ENCODE results near the gene BBX. TPM values are rescaled to one million over a fixed set of nuclear protein-coding genes. Genes with fewer than 3 reads are reported as not detected.

The BBX gene
- total RNA-seq, 1 donor from 2014 or later: 53.5 TPM

- no peak for DNase-seq (ENCODE audit: low read depth, low spot score)
Observed at GRCh38 chr3:107650788-107651187, 128.0 kb downstream of the BBX start.

GRCh38 chr3:107651782-107652181, 129.0 kb downstream of the BBX start:
- no peak for DNase-seq (ENCODE audit: low read depth, low spot score)

DNA sequence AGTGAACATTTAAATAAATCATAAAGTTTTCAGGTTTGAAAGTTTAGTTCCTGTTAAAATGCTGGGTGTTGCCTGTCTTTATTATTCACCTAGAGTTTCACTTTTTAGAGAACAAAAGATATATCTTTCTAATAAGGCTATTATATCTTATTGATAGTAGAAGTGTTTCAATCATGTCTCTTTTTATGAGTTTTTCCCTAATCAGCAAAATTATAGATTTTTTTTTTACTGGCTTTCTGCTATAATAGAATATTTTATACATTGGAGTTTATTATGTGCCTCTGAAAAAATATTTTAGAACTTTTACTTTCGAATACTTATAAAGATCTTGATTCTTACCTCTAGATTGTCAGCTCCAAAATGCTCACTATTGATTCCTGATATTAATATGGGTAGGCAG, 131.5 kb downstream of the BBX start:
- DNase-seq (ENCODE audit: low read depth, low spot score): no peak

DNA sequence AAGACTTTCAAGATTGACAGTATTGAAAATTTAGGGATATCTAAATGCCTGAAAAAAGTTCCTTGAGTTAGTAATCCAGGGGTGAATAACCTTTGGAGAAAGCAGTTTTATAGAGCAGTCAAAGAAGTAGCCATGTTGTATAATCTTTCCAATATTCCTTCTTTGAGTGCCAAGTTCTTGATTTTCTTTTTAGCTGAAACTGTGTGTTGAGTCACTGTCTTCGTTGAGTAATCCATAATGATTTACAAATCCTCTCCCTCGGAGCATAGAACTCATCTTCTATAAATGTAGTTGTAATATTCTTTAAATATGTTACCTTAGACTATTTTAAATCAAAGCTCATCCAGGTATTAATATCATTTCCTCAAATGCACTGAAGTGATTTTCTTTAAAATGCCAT, 135.2 kb downstream of the BBX start:
- DNase-seq (ENCODE audit: low read depth, low spot score): no peak

GRCh38 chr3:107660306-107660976, 137.7 kb downstream of the BBX start:
- peak; percentile 11 for DNase-seq (ENCODE audit: low read depth, low spot score)

DNA sequence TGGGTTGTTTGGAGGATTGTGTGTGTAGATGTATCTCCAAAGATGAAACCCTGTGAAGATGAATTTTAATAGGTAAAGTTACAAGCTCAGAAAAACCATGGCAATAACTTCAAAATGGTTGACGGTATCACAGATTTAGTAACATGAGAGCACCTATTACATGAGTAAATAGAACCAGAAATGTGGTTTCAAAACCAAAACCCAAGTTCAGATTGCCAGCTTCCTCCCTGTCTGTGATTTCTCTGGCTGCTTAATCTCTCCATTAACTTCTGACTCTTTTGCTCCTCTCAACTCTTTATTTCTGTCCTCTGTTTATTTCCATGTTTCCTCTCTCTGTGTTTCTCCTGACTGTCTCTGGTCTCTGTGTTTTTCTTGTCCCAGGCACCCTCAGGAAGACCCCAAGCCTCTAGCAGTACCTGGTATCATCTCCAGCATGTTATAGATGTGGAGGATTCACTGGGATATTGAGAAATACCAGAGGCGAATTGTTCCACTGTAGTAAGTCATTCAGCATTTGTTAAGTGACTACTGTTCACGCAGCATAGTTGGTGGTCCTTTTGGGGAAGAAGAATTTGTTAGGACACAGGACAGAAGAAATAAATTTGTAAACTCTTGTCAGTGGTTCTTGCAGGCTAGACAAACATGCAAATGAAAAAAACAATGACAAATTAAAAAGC, 138.8 kb downstream of the BBX start:
- no peak for DNase-seq (ENCODE audit: low read depth, low spot score)

DNA sequence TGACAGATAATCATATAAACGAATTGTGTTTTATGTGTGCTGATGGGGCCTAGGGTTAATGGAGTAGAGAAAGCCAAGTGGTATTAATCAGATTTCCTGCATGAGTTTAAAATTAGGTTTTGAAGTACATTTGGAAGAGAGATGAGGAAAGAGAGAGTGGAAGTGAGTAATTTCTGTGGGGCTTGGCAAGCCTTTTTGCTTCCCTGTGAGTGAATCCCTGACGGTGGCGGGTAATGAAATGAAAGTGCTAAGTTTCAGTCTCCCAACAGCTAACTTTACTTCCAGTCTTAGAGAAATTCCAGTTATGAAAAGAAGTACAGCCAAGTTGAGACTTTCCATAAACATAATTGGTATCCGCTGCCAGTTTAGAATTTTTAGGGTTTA, 139.4 kb downstream of the BBX start:
- peak; percentile 36 for DNase-seq (ENCODE audit: low read depth, low spot score)

DNA sequence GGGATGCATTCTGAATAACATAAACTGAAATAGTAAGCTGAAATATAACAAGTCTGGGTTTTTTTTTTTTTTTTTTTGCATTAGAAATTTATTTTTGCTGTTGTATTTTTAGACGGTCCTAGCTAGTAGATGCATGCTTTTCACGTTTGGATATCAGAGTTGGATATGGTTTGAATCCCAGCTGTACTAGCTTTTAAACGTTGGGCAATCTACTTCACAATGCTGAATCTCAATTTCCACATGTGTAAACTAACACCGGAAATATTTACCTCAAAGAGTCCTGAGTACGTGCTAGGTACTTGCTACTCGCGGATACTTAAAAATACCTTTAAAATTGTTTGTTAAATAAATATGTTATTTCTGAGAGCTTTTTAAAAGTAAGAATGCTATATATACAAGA, 139.8 kb downstream of the BBX start:
- no peak for DNase-seq (ENCODE audit: low read depth, low spot score)

GRCh38 chr3:107663266-107663665, 140.5 kb downstream of the BBX start:
- no peak for DNase-seq (ENCODE audit: low read depth, low spot score)

DNA sequence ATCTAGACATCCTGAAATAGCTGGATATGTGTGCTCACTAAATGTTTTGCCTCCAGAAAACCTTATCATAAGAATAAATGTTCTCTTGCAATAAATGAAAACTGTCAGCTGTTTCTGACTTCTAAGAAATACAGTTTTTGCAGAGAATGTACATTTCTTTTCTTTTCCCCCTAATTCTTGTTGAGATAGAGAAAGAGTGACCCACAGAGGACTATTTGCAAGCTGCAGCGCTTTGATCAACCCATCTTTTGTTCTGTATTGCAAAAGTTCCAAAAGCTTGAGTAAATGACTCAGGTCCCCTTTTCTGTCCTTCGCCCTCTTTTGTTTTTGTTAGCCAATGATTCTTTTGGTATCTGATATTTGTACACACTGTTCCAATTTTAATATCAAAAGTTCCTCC, 141.9 kb downstream of the BBX start:
- no peak for DNase-seq (ENCODE audit: low read depth, low spot score)

DNA sequence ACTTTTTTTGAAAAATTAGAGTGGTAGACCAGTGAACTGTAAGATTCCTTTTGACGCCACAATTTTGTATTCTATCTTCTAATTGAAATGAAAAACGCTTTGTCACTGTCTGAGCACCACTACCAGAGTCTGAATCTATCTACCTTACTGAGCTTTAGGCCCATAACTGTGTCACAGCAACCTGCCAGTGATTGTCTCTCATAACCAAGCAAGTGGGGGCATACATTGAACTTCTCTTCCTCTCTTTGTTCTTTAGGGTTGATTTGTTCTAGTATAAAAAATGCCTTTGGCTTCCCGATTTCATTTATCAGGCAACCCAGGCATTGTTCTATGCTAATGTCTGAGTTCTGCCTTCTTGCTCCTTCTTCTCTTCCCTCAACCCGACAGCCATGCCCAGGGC, 142.6 kb downstream of the BBX start:
- no peak for DNase-seq (ENCODE audit: low read depth, low spot score)

DNA sequence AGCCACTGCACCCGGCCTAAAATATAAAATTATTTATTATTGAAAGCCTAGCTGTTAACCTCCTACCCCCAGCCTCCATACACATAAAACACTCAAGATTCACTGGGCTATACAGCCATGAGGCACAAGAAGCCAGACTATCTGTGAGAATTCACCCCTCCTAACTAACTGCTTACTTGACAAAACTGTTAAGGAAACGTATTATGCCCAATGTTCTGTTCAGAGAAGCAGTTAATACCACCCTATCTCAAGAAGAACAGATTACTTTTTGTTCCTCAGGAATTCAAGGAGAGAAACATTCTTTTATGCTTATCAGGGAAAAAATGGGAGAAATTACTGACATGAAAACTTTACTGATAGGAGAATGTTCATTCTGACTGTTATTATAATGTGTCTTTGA, 144.1 kb downstream of the BBX start:
- no peak for DNase-seq (ENCODE audit: low read depth, low spot score)

DNA sequence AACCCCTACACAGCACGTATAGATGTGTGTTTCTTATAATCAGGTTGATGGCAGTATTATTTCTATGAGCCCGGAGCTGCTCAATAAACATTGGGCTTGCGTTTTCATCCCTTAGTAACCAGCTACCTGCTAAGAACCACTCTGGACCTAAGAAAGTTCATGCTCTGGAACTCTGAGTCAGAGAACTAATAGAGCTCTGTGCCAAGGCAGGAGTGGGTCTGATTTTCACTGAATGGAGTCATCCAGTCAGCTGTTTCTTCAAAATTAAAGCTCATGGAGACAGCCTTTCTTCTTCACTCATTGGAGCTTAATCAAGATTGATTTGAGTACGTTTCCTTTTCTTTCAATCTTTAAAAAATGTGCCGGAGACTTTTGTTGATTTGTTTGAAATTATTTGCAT, 145.7 kb downstream of the BBX start:
- no peak for DNase-seq (ENCODE audit: low read depth, low spot score)

DNA sequence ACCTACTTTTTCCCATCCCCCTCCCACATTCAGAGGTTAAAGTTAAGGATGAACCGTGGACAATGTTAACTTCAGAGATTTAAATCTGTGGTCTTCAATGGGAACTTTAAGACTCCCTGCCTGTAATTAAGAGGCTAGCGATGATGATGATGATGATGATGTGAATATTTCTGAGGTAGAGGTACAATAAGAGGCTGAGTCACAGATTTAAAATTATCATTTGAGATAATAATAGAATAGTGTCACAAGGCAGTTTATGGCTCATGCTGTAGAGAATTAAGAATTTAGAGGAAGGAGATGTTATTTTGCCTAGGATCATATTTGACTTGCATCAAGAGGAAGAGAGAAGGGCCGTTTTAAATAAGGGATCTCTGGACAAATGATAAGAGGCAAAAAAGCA, 146.2 kb downstream of the BBX start:
- no peak for DNase-seq (ENCODE audit: low read depth, low spot score)

GRCh38 chr3:107669669-107670068, 146.9 kb downstream of the BBX start:
- no peak for DNase-seq (ENCODE audit: low read depth, low spot score)

GRCh38 chr3:107670986-107671385, 148.2 kb downstream of the BBX start:
- no peak for DNase-seq (ENCODE audit: low read depth, low spot score)

DNA sequence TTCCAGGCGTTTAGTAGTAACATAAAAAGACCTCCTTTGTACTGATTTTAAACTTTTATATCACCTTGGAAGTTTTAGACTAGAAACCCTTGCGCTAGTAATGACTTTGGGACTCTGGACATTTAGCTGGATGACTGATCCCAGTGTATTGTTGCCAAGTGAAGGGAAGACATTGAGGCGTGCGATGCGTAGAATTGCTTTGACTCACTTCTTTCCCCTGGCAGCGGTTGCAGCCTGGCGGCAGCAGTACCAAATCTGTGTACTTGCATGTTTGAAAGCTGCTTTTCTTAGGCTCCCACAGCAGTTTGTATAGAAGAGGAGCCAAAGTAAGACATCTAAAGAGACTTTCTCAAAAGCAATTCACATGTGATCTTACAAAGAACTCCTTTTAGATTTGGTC, 151.6 kb downstream of the BBX start:
- DNase-seq (ENCODE audit: low read depth, low spot score): no peak

DNA sequence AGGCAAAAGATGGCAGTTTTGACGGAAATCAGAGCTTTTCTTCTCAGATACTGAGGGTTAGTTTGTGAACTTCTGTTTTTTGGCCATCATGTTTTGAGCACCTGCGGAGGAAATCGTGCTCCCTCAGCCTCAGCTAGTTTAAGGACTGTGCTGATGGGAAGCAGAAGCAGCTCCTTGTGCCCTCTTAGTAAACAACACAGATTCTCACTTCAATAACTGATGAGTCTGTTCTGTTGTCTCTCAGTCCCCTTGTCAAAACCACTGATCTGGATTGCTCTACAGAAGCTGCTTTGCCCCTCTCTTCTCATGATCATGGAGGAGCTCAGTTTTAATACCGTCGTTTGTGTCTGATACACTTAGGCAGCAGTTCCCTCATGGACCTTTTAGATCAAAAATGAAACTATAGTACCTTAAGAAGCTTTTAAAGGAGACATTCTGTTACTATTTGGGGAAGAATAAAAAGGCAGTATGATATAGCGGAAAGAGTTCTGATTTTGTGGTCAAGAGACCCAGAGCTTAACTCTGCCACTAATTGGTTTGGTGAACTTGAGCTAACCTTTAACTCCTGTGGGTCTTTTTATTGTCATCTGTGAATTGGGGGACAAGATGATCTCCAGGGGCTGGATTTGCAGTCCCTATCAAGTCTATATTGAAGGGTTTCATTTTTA, 152.6 kb downstream of the BBX start:
- DNase-seq (ENCODE audit: low read depth, low spot score): no peak

- no peak for DNase-seq (ENCODE audit: low read depth, low spot score)
Observed at GRCh38 chr3:107676469-107677309, 153.9 kb downstream of the BBX start.

GRCh38 chr3:107679921-107680320, 157.2 kb downstream of the BBX start:
- DNase-seq (ENCODE audit: low read depth, low spot score): no peak

GRCh38 chr3:107680698-107681097, 157.9 kb downstream of the BBX start:
- DNase-seq (ENCODE audit: low read depth, low spot score): no peak

DNA sequence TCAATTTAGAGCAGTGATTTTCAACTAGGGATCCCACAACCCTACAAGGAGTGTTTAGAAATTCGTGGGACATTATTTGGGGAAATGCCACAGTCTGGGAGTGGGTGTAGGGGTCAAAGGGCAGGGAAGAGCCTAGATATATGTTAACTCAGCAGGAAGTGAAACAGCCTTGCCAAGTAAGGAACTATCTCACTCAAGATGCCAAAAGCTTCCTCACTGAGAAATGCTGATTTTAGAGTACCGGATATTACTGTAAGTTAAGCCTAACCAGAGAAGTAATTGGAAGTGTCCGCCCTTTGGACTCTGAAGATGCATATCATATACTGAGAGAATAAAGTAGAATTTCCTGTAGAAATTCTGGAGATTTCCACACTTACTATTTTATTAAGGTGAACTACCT, 158.6 kb downstream of the BBX start:
- no peak for DNase-seq (ENCODE audit: low read depth, low spot score)

Data from pulmonary artery endothelial cell (primary cell).